ENCODE measurements around the gene LRRC74A. TPM values are rescaled to one million over a fixed set of nuclear protein-coding genes. Genes with fewer than 3 reads are reported as not detected.

LRRC74A gene
- not detected in 2 replicates for total RNA-seq

GRCh38 chr14:76826122-76826521 lies at the start of gene LRRC74A:
Gene LRRC74A (plus strand): TSS chr14:76826408. CDS start chr14:76826698, 290 bp downstream.

GRCh38 chr14:76812422-76813383 lies 13.5 kb upstream of the LRRC74A start, which contains the start of gene ANGEL1:
Gene ANGEL1 (minus strand): TSS chr14:76812882. CDS start chr14:76812827, 55 bp downstream.

Other genes with a start within 250 kb of the LRRC74A start
- gene VASH1, start 64.9 kb upstream of the LRRC74A start, total RNA-seq, result 1.2 TPM in 1 of 2 replicates, not detected in the other
- gene ANGEL1, start 13.5 kb upstream of the LRRC74A start, total RNA-seq, result 5.8 and 11.7 TPM in 2 replicates
- 22.9 and 30.9 TPM in 2 replicates for gene IRF2BPL, start 202.3 kb downstream of the LRRC74A start, total RNA-seq

All from tracheal epithelial cell (primary cell).